Smooth muscle cell (in vitro differentiated cells): ENCODE results near the gene CTNNA3. TPM values are rescaled to one million over a fixed set of nuclear protein-coding genes. Genes with fewer than 3 reads are reported as not detected.

ENCODE experiments used
- DNase-seq: peaks from one replicate; lab custom pipeline; 2025; ENCODE audit not compliant: unreplicated experiment; lab: John Stamatoyannopoulos, UW
- H2AFZ ChIP-seq: fragments of 200-600 bp; sonication (generic); 2 replicates; pipeline ENCODE4 v1.6.0; 2016; ENCODE audit warnings: antibody characterized with exemption, low read depth, mild to moderate bottlenecking
- H3F3A ChIP-seq: fragments of 200-600 bp; sonication (generic); 2 replicates; pipeline ENCODE4 v1.6.0; 2017; ENCODE audit warnings: antibody characterized with exemption, low read depth
- H3K27ac ChIP-seq: fragments of 200-600 bp; sonication (generic); 2 replicates; pipeline ENCODE4 v1.5.1; 2016; ENCODE audit warnings: low read depth, mild to moderate bottlenecking
- H3K27me3 ChIP-seq: fragments of 200-600 bp; sonication (generic); 2 replicates; pipeline ENCODE4 v1.6.1; 2016; ENCODE audit warnings: low read depth, mild to moderate bottlenecking
- H3K36me3 ChIP-seq: fragments of 200-600 bp; sonication (generic); 2 replicates; pipeline ENCODE4 v1.5.1; 2016; ENCODE audit warnings: low read depth
- H3K4me1 ChIP-seq: fragments of 200-600 bp; sonication (generic); 2 replicates; pipeline ENCODE4 v1.5.1; 2016; ENCODE audit warnings: low read depth
- H3K4me2 ChIP-seq: fragments of 200-600 bp; sonication (generic); 2 replicates; pipeline ENCODE4 v1.6.0; 2016; ENCODE audit warnings: mild to moderate bottlenecking
- H3K4me3 ChIP-seq: fragments of 200-600 bp; sonication (generic); 2 replicates; pipeline ENCODE4 v1.5.1; 2016; ENCODE audit warnings: mild to moderate bottlenecking
- H3K79me2 ChIP-seq: fragments of 200-600 bp; sonication (generic); 2 replicates; pipeline ENCODE4 v1.6.0; 2016; ENCODE audit warnings: low read depth, mild to moderate bottlenecking
- H3K9ac ChIP-seq: fragments of 200-600 bp; sonication (generic); 2 replicates; pipeline ENCODE4 v1.6.0; 2016; ENCODE audit warnings: low read depth
- H3K9me3 ChIP-seq: fragments of 200-600 bp; sonication (generic); replicated peaks from 2 replicates; pipeline ENCODE4 v1.5.1; 2016; ENCODE audit warnings: low read depth
- H4K20me1 ChIP-seq: fragments of 200-600 bp; sonication (generic); 2 replicates; pipeline ENCODE4 v1.6.0; 2016; ENCODE audit warnings: low read depth
- CTCF ChIP-seq: fragments of 200-600 bp; sonication (generic); IDR thresholded peaks from 2 replicates; pipeline ENCODE4 v1.5.1; 2017; ENCODE audit warnings: borderline replicate concordance, mild to moderate bottlenecking, antibody characterized with exemption; ENCODE audit not compliant: insufficient read depth, poor library complexity, severe bottlenecking
- WGBS: methylation state at CpG from one replicate; pipeline ENCODE4 v1.1.7; 2016; ENCODE audit warnings: low lambda C conversion rate; 5-methylcytosine and 5-hydroxymethylcytosine counted together
- polyA plus RNA-seq: library from polyadenylated mRNA; unstranded; fragments of >200 nt; fragmentation: Nextera tagmentation; extraction: Ambion mirVana; gene quantifications from 2 replicates; pipeline ENCODE4 v1.2.1, GENCODE V29; 2016
- total RNA-seq: library from RNA; depleted of rRNA; stranded (reverse); fragments of >200 nt; gene quantifications from 2 replicates; pipeline ENCODE4 v1.2.3, GENCODE V29; 2014

CTNNA3 gene
- total and polyA plus RNA-seq, 2 experiments from 2014 or later = 1.3 TPM; not detected in 1

GRCh38 chr10:66151346-66151745 lies 1544.6 kb downstream of the CTNNA3 start:
- H3K4me2 ChIP-seq = no peak overlapping the region
- H2AFZ ChIP-seq = no peak overlapping the region
- no peak for TF ChIP-seq CTCF
- no peak overlapping the region for H3K4me3 ChIP-seq
- 20% methylated on average over 2 of the region's 2 CpGs for WGBS
- H3K27ac ChIP-seq = no peak overlapping the region
- no peaks in the 10 kb centered on the region for H3K4me1 ChIP-seq
- no peaks in the 10 kb centered on the region for H3K9me3 ChIP-seq
- no peaks in the 10 kb centered on the region for H3F3A ChIP-seq
- no peaks in the 10 kb centered on the region for H3K36me3 ChIP-seq
- no peak for DNase-seq
- no peak overlapping the region for H3K9ac ChIP-seq
- no peaks in the 10 kb centered on the region for H3K27me3 ChIP-seq
- no peaks in the 10 kb centered on the region for H3K79me2 ChIP-seq
- no peaks in the 10 kb centered on the region for H4K20me1 ChIP-seq

GRCh38 chr10:66148312-66148711 lies 1547.7 kb downstream of the CTNNA3 start:
- WGBS = 62% methylated on average over 3 of the region's 3 CpGs
- Histone ChIP-seq H3K36me3 (no peaks in the 10 kb centered on the region), H3K27me3 (no peaks in the 10 kb centered on the region), H3K4me3 (no peak overlapping the region), H3K27ac (no peak overlapping the region), H3K9ac (no peak overlapping the region), H2AFZ (no peak overlapping the region), H3F3A (no peaks in the 10 kb centered on the region), H4K20me1 (no peaks in the 10 kb centered on the region), H3K79me2 (no peaks in the 10 kb centered on the region), H3K9me3 (no peaks in the 10 kb centered on the region), H3K4me2 (no peak overlapping the region), H3K4me1 (no peaks in the 10 kb centered on the region)
- no peak for DNase-seq
- no peak for TF ChIP-seq CTCF

- H3K9ac ChIP-seq = no peak overlapping the region
- no peaks in the 10 kb centered on the region for H3K9me3 ChIP-seq
- H3K36me3 ChIP-seq = no peaks in the 10 kb centered on the region
- H3K4me1 ChIP-seq = no peaks in the 10 kb centered on the region
- no peak overlapping the region for H3K4me2 ChIP-seq
- no peak for TF ChIP-seq CTCF
- no peaks in the 10 kb centered on the region for H4K20me1 ChIP-seq
- no peaks in the 10 kb centered on the region for H3F3A ChIP-seq
- no peaks in the 10 kb centered on the region for H3K79me2 ChIP-seq
- 84% methylated on average over 2 of the region's 2 CpGs for WGBS
- H3K27me3 ChIP-seq = no peaks in the 10 kb centered on the region
- no peak overlapping the region for H3K27ac ChIP-seq
- DNase-seq = no peak
- no peak overlapping the region for H3K4me3 ChIP-seq
- no peak overlapping the region for H2AFZ ChIP-seq
Measured at GRCh38 chr10:66144016-66144415, 1552.0 kb downstream of the CTNNA3 start.

- Histone ChIP-seq H3K4me2 (no peak overlapping the region), H3F3A (no peaks in the 10 kb centered on the region), H3K27ac (no peak overlapping the region), H3K27me3 (no peaks in the 10 kb centered on the region), H2AFZ (no peak overlapping the region), H3K9me3 (no peaks in the 10 kb centered on the region), H3K4me3 (no peak overlapping the region), H3K36me3 (no peaks in the 10 kb centered on the region), H3K9ac (no peak overlapping the region), H3K4me1 (no peaks in the 10 kb centered on the region), H3K79me2 (no peaks in the 10 kb centered on the region), H4K20me1 (no peaks in the 10 kb centered on the region)
- 34% methylated on average over 3 of the region's 3 CpGs for WGBS
- no peak for DNase-seq
- no peak for TF ChIP-seq CTCF
Measured at GRCh38 chr10:66102756-66103155, 1593.2 kb downstream of the CTNNA3 start.
